ENCODE data around the gene MMEL1.

GRCh38 chr1:2559509-2560298 is 73.1 kb downstream of the MMEL1 start:
- TF ChIP-seq CTCF (IDR thresholded peaks at IDR 0.05) = no peak
- TF ChIP-seq EZH2 (IDR thresholded peaks at IDR 0.05; ENCODE audit: borderline replicate concordance, insufficient read depth, low read depth, low read length, poor library complexity, severe bottlenecking) = no peak

All from B cell (primary cell).